Breast epithelium (tissue), 4 donors: Measurements from ENCODE around the gene FLACC1. TPM values are rescaled to one million over a fixed set of nuclear protein-coding genes. Genes with fewer than 3 reads are reported as not detected.

ENCODE experiments used
- DNase-seq, 2 donors: peaks; one replicate each; pipeline ENCODE4 v3.0.0-alpha.2; 2019; ENCODE audit warnings: low spot score in 2 of 2
- H3K27ac ChIP-seq, 2 donors: fragments of 200-600 bp; sonication (generic) in 1 of 2; one replicate each; pipeline ENCODE4 v1.5.1; 2016 to 2019; ENCODE audit warnings: mild to moderate bottlenecking in 1 of 2
- H3K27me3 ChIP-seq, 2 donors: fragments of 200-600 bp; sonication (generic) in 1 of 2; one replicate each; pipeline versions ENCODE4 v1.5.1 to v1.6.0; 2017 to 2019; ENCODE audit warnings: control low read depth in 1 of 2, mild to moderate bottlenecking in 1 of 2
- H3K36me3 ChIP-seq: fragments of 200-600 bp; one replicate; pipeline ENCODE4 v1.5.1; 2019
- H3K4me1 ChIP-seq, 2 donors: fragments of 200-600 bp; sonication (generic); one replicate each; pipeline ENCODE4 v1.5.1; 2016 to 2019; ENCODE audit warnings: control low read depth in 1 of 2
- H3K4me3 ChIP-seq, 3 donors: fragments of 200-600 bp; sonication (generic); 1 replicate in 2 of 3; 2 replicates in 1 of 3; pipeline ENCODE4 v1.5.1; 2016 to 2019; ENCODE audit warnings: mild to moderate bottlenecking in 3 of 3, moderate library complexity in 2 of 3
- H3K9me3 ChIP-seq, 2 donors: fragments of 200-600 bp; sonication (generic) in 1 of 2; one replicate each; pipeline ENCODE4 v1.5.1; 2016 to 2019; ENCODE audit warnings: control low read depth in 1 of 2
- POLR2A ChIP-seq: fragments of 450-650 bp; IDR thresholded peaks from one replicate; pipeline ENCODE4 v1.6.1; 2016; ENCODE audit warnings: antibody characterized with exemption, mild to moderate bottlenecking, moderate library complexity
- POLR2AphosphoS5 ChIP-seq, 3 donors: sonication (generic); formaldehyde crosslinking; IDR thresholded peaks; one replicate each; pipeline ENCODE4 v1.6.1; 2017; ENCODE audit warnings: antibody characterized with exemption in 3 of 3
- intact Hi-C: fragments of 100-400 bp; cut with DNase I; formaldehyde crosslinking; loops from one replicate; pipeline ENCODE4 v1.15.1; 2023; ENCODE audit warnings: low total_unique reads
- total RNA-seq, 3 donors: library from RNA; depleted of rRNA; stranded (reverse); fragments of >200 nt; gene quantifications; one replicate each; pipeline ENCODE4 v1.1.0, GENCODE V29; 2016
- TF ChIP-seq, protein P1 (sequence below), 3 donors: fragments of 450-650 bp; IDR thresholded peaks; one replicate each; pipeline ENCODE4 v1.5.1; 2016 to 2017; ENCODE audit warnings: antibody characterized with exemption in 3 of 3, mild to moderate bottlenecking in 3 of 3, moderate library complexity in 3 of 3

Gene FLACC1
- total RNA-seq, 3 donors from 2014 or later: 1.2 to 2.9 (median 1.6) TPM

DNA sequence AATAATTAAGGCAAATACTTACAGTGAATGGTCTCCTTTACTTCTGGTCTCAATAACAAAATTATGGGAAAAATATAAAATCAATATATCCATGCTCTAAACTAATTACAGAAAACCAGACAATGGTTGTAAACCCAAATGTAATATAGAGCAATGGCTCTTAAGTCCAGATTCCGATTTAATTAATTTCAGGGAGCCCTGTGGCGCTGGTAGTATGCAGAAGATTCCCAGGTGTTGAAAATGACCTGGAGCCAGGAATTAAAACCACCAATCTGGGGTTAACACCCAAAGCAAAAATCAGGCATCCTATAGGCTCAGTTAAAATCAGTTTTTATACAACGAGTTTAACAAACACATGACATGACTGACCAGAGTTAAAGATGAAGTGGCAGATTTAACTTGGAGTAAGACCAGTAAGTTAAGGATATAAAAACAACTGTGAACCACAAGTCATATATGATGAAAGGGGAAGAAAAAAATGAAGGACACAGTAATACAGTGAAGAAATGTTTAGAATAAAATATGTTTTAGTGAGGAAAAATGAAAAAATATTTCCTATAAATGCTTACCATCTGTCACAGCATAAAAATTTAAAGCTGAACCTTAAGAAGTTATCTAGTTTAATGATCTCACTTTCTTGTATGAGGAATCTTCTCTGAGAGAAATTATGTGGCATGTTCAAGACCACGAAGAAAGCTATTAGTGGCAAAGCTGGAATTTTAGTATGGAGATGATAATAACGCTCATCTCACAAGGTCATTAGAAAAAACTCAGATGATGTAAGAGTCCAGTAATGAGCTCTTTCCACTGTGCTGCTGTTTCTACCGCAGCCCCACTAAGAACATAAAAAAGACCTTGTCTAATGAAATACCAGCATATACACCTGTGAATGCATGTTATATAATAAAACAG is 45.8 kb upstream of the FLACC1 start:
- Histone ChIP-seq H3K27ac (no peak overlapping the region), H3K27me3 (no peaks in the 10 kb centered on the region), H3K9me3 (no peaks in the 10 kb centered on the region), H3K4me3 (no peak overlapping the region), H3K36me3 (no peaks in the 10 kb centered on the region), H3K4me1 (peaks cover 0 to 22% of the 10 kb centered on the region in 2 donors)
- TF ChIP-seq POLR2A (no peak), POLR2AphosphoS5 (IDR thresholded peaks at IDR 0.05) (no peak)
- TF ChIP-seq, protein P1, sequence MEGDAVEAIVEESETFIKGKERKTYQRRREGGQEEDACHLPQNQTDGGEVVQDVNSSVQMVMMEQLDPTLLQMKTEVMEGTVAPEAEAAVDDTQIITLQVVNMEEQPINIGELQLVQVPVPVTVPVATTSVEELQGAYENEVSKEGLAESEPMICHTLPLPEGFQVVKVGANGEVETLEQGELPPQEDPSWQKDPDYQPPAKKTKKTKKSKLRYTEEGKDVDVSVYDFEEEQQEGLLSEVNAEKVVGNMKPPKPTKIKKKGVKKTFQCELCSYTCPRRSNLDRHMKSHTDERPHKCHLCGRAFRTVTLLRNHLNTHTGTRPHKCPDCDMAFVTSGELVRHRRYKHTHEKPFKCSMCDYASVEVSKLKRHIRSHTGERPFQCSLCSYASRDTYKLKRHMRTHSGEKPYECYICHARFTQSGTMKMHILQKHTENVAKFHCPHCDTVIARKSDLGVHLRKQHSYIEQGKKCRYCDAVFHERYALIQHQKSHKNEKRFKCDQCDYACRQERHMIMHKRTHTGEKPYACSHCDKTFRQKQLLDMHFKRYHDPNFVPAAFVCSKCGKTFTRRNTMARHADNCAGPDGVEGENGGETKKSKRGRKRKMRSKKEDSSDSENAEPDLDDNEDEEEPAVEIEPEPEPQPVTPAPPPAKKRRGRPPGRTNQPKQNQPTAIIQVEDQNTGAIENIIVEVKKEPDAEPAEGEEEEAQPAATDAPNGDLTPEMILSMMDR (IDR thresholded peaks at IDR 0.05): no peak
- intact Hi-C loops: no loop called here
- DNase-seq: no peak

DNA sequence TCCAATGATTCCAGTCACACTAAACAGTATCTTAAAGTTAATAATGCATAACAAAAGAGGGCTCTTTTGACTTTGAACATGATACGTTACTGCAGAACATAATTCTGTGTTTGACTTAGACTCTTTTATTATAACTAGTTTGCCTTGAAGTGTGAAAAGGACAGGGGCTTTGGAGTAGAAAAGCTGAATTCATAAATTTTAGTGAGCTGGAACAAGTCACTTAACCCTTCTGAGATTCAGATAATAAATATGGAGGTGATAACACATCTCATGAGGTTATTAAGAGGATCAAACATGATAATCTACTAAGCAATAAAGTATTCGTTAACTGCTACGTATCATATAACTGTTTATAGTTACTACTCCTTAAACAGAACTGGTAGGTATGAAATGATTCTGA is 44.7 kb upstream of the FLACC1 start:
- H3K4me1 ChIP-seq: peaks cover 0 to 17% of the 10 kb centered on the region in 2 donors

DNA sequence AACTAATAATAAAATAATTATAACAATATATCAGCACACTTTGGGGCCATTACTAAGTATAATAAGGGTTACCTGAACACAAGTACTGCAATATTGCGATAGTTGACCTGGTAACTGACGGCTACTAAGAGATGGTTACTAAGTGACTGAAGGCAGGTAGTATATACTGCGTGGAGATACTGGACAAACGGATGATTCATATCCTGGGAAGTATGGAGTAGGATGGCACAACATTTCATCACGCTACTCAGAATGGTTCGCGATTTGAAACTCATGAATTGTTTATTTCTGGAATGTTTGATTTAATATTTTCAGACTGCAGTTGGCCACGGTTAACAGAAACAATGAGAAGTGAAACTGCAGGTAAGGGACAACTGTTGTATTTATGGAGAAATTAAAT is 39.5 kb upstream of the FLACC1 start:
- DNase-seq: no peak
- H3K4me3 ChIP-seq: no peak overlapping the region
- peaks cover 8% of the 10 kb centered on the region for H3K36me3 ChIP-seq

More for the DNA sequence above, 44.7 kb upstream of the FLACC1 start:
- Histone ChIP-seq H3K27me3 (no peaks in the 10 kb centered on the region), H3K9me3 (no peaks in the 10 kb centered on the region), H3K4me3 (no peak overlapping the region), H3K27ac (peak overlapping the region; percentile 7 to 29), H3K36me3 (no peaks in the 10 kb centered on the region)
- no peak for DNase-seq
- TF ChIP-seq POLR2AphosphoS5 (IDR thresholded peaks at IDR 0.05) (no peak), POLR2A (no peak)
- TF ChIP-seq, protein P1 (IDR thresholded peaks at IDR 0.05): no peak
- intact Hi-C loops: no loop called here

DNA sequence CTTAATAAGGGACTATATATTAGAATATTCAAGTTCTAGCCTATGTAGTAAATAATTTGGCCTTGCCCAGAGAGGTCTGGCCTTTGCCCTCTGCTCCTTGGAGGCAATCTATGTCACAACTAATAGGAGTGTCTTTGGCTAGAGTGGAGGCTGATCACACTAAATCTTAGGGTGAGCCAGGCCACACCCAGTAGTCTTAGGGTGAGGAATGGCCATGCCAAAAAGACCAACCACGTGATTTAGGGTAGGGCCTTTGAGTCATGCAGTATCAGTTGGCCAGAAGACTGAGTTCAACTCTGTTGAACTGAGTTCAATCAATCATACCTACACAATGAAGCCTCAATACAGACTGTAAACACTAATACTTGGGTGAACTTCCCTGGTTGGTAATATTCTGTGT is 26.0 kb upstream of the FLACC1 start:
- H3K4me1 ChIP-seq: no peaks in the 10 kb centered on the region
- no peaks in the 10 kb centered on the region for H3K9me3 ChIP-seq
- intact Hi-C loops: no loop called here
- H3K36me3 ChIP-seq: peaks cover 5% of the 10 kb centered on the region
- H3K27me3 ChIP-seq: no peaks in the 10 kb centered on the region
- TF ChIP-seq, protein P1 (IDR thresholded peaks at IDR 0.05): no peak
- TF ChIP-seq POLR2AphosphoS5 (IDR thresholded peaks at IDR 0.05) (no peak), POLR2A (no peak)
- H3K27ac ChIP-seq: no peak overlapping the region
- H3K4me3 ChIP-seq: no peak overlapping the region
- no peak for DNase-seq

More for the DNA sequence above, 39.5 kb upstream of the FLACC1 start:
- Histone ChIP-seq H3K4me1 (no peaks in the 10 kb centered on the region), H3K27ac (no peak overlapping the region), H3K27me3 (no peaks in the 10 kb centered on the region), H3K9me3 (no peaks in the 10 kb centered on the region)
- TF ChIP-seq, protein P1 (IDR thresholded peaks at IDR 0.05): no peak
- no peak for TF ChIP-seq POLR2AphosphoS5 (IDR thresholded peaks at IDR 0.05)
- TF ChIP-seq POLR2A: no peak
- intact Hi-C loops: no loop called here
